Ishikawa (cell line): Measurements from ENCODE around the gene VIM.

Source experiments
- EGR1 ChIP-seq: IDR thresholded peaks from 2 replicates; pipeline ENCODE4 v1.6.1; 2012
- EP300 ChIP-seq: IDR thresholded peaks from 2 replicates; pipeline ENCODE4 v1.6.1; 2012; ENCODE audit warnings: borderline replicate concordance
- FOXM1 ChIP-seq: IDR thresholded peaks from 2 replicates; pipeline ENCODE4 v1.6.1; 2012; ENCODE audit warnings: low read depth, borderline replicate concordance
- RAD21 ChIP-seq: IDR thresholded peaks from 2 replicates; pipeline ENCODE4 v1.6.1; 2012; ENCODE audit warnings: low read depth
- TAF1 ChIP-seq: IDR thresholded peaks from 2 replicates; pipeline ENCODE4 v1.6.1; 2012; ENCODE audit warnings: low read depth, mild to moderate bottlenecking
- TCF12 ChIP-seq: IDR thresholded peaks from 2 replicates; pipeline ENCODE4 v1.6.1; 2012; ENCODE audit warnings: low read depth
- TF ChIP-seq, protein P1 (sequence below): IDR thresholded peaks from 2 replicates; pipeline ENCODE4 v1.6.1; 2012

DNA sequence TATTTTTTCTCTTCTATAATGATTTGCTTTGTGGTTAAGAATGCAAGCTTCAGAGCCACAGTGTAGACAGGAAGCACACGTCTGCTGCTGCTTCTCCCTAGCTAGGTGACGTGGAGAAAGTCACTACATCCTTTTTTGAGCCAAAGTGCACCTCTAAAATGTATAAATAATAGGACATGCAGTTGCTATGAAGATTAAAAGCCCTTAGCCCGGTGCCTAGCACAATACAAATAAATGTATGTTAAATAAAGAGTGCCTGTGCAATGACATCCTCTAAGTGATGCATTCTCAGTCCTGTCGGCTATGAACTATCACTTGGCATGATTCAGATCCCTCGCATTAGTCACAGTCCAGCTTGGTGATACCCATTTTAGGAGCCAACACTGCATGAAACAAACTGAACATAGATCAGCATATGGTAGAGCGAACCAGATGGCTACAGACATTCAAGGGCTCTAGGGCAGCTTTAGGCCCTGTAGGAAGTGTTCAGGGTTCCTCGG, 21.8 kb upstream of the VIM start:
- TF ChIP-seq TAF1 = no peak
- no peak for TF ChIP-seq EP300
- no peak for TF ChIP-seq FOXM1
- TF ChIP-seq RAD21 = no peak
- no peak for TF ChIP-seq TCF12
- no peak for TF ChIP-seq EGR1
- TF ChIP-seq, protein P1, sequence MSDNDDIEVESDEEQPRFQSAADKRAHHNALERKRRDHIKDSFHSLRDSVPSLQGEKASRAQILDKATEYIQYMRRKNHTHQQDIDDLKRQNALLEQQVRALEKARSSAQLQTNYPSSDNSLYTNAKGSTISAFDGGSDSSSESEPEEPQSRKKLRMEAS = no peak
